Colonic mucosa (tissue), 4 donors: ENCODE measurements around the gene BTN1A1. TPM values are rescaled to one million over a fixed set of nuclear protein-coding genes. Genes with fewer than 3 reads are reported as not detected.

Experiments
- DNase-seq: peaks from one replicate; pipeline ENCODE4 v3.0.0-alpha.2; 2020
- H3K27ac ChIP-seq: fragments of 200-600 bp; one replicate; pipeline ENCODE4 v1.8.0; 2021
- H3K27me3 ChIP-seq: fragments of 200-600 bp; one replicate; pipeline ENCODE4 v1.8.0; 2021
- H3K36me3 ChIP-seq: fragments of 200-600 bp; one replicate; pipeline ENCODE4 v1.8.0; 2021
- H3K4me1 ChIP-seq: fragments of 200-600 bp; one replicate; pipeline ENCODE4 v1.8.0; 2021; ENCODE audit warnings: mild to moderate bottlenecking
- H3K4me3 ChIP-seq: fragments of 200-600 bp; one replicate; pipeline ENCODE4 v1.8.0; 2021
- H3K9ac ChIP-seq, 2 donors: one replicate each; pipeline ENCODE4 v1.7.0; 2013; ENCODE audit warnings: control low read depth in 2 of 2, low read depth in 2 of 2, low read length in 2 of 2
- H3K9me3 ChIP-seq: fragments of 200-600 bp; one replicate; pipeline ENCODE4 v1.8.0; 2021
- intact Hi-C: fragments of 100-400 bp; cut with DNase I; formaldehyde crosslinking; loops from one replicate; pipeline ENCODE4 v1.14.1; 2022
- total RNA-seq, 2 donors: library from RNA; stranded (reverse); fragmentation: NEBNext Ultra II Directional in 1 of 2; extraction: Animal tissue kit (Norgen Biotek cat#: 25700) in 1 of 2; gene quantifications; one replicate each; pipeline ENCODE4 v1.2.1, GENCODE V29; 2021
- TF ChIP-seq, protein P1 (sequence below): fragments of 200-600 bp; IDR thresholded peaks from one replicate; pipeline ENCODE4 v1.8.0; 2022; ENCODE audit warnings: antibody characterized with exemption, mild to moderate bottlenecking
- donor health status: healthy.
- donor health status: DM: no; HTN: no; CAD: no.
- donor health status: DM: no; HTN: no; CAD: no.

The BTN1A1 gene
- total RNA-seq, 2 donors from 2014 or later = not detected

DNA sequence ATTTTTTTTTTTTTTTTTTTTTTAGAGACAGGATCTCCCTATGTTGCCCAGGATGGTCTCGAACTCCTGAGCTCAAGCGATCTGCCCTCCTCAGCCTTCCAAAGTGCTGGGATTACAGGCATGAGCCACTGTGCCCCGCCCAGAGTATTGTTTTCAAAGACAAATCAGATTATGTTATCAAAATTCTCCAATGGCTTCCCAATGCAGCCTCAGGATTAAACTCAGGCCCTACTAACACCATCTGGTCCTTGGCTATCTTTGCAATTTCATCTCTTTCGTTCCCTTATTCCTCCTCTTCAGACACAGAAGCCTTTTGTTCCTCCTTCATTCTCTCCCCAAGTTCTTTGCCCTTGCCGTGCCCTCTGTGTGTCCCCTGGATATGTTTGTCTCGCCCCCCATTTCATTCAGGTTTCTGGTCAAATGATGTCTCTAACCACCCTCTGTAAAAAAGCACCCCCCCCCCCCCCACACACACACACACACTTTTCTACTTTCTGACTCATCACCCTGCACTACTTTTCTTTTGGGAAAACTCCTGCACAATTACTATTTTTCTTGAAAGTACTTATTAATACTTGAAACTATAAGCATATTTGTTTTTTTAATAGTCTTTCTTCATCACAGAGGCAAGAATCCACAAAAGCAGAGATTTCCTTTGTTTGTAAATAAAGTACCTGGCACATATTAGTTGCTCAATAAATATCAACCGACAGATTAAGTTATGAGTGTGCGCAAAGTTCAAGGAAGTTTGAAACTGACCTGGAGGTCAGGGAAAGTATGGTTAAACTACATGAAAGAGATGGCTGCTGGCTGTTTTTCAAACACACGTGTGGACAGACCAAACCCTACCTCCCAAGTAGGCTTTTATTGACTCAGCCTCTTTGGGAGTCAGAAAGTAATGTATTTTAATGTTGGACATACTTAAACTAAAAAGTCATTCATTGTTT, 16.7 kb downstream of the BTN1A1 start:
- H3K27me3 ChIP-seq = no peaks in the 10 kb centered on the region
- H3K9ac ChIP-seq = no peak overlapping the region
- TF ChIP-seq, protein P1, sequence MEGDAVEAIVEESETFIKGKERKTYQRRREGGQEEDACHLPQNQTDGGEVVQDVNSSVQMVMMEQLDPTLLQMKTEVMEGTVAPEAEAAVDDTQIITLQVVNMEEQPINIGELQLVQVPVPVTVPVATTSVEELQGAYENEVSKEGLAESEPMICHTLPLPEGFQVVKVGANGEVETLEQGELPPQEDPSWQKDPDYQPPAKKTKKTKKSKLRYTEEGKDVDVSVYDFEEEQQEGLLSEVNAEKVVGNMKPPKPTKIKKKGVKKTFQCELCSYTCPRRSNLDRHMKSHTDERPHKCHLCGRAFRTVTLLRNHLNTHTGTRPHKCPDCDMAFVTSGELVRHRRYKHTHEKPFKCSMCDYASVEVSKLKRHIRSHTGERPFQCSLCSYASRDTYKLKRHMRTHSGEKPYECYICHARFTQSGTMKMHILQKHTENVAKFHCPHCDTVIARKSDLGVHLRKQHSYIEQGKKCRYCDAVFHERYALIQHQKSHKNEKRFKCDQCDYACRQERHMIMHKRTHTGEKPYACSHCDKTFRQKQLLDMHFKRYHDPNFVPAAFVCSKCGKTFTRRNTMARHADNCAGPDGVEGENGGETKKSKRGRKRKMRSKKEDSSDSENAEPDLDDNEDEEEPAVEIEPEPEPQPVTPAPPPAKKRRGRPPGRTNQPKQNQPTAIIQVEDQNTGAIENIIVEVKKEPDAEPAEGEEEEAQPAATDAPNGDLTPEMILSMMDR = no peak
- no peaks in the 10 kb centered on the region for H3K36me3 ChIP-seq
- H3K9me3 ChIP-seq = no peaks in the 10 kb centered on the region
- H3K4me3 ChIP-seq = no peak overlapping the region
- DNase-seq = no peak
- H3K27ac ChIP-seq = no peak overlapping the region
- no peaks in the 10 kb centered on the region for H3K4me1 ChIP-seq
- intact Hi-C loops = no loop called here

DNA sequence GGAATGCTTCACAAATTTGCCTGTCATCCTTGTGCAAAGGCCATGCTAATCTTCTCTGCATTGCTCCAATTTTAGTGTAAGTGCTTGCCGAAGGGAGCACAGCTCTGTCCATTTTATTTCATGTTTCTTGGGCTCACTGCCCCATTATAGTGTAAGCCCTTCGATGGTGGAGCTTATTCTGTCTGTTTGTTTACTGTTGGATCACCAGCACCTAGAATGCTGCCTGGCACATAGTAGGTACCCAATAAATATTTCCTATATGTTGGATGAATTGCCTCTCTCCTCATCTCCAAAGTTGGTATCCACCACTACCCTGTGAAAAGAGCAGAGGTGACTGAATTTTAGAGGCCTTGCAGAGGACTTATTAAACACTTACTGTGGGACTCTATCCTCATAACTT, 19.3 kb downstream of the BTN1A1 start:
- Histone ChIP-seq H3K27ac (no peak overlapping the region), H3K9me3 (no peaks in the 10 kb centered on the region), H3K4me3 (no peak overlapping the region), H3K36me3 (no peaks in the 10 kb centered on the region), H3K27me3 (no peaks in the 10 kb centered on the region), H3K9ac (no peak overlapping the region), H3K4me1 (no peaks in the 10 kb centered on the region)
- no peak for DNase-seq
- intact Hi-C loops = no loop called here
- TF ChIP-seq, protein P1 = no peak

DNA sequence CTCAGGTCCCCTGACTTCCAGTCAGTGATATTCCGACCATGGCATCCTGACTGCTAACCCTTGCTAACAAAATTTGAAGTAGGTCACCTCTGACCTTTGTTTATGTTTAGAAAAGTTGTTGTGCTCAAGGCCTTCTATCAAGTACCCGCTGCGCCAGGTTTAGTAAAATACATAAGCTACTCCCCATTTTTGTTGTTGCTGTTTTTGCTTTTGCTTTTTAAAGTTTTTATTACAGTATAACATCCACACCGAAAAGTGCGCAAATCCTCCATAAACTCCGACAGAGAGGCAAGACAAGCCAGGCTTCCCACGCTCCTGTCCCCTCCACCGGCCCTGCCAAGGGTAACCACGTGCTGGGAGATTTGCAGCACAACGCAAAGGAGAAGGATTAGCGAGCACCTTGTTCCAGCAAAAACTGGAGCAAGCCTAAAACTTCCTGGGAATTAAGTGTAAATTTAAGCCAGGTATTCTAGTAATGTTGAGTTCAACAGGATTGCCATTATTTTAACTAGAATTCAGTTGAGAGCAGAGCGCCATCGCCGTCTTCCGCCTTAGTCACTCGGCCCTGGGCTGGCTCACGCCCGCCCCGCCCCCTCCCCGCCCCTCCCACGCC, 20.2 kb downstream of the BTN1A1 start:
- peak overlapping the region; percentile 57 to 69 for H3K9ac ChIP-seq
- no peaks in the 10 kb centered on the region for H3K9me3 ChIP-seq
- DNase-seq = no peak
- intact Hi-C loops = no loop called here
- H3K27ac ChIP-seq = peak overlapping the region; percentile 94
- no peaks in the 10 kb centered on the region for H3K27me3 ChIP-seq
- H3K36me3 ChIP-seq = no peaks in the 10 kb centered on the region
- TF ChIP-seq, protein P1 = no peak
- H3K4me1 ChIP-seq = no peaks in the 10 kb centered on the region
- H3K4me3 ChIP-seq = peak overlapping the region; percentile 34

DNA sequence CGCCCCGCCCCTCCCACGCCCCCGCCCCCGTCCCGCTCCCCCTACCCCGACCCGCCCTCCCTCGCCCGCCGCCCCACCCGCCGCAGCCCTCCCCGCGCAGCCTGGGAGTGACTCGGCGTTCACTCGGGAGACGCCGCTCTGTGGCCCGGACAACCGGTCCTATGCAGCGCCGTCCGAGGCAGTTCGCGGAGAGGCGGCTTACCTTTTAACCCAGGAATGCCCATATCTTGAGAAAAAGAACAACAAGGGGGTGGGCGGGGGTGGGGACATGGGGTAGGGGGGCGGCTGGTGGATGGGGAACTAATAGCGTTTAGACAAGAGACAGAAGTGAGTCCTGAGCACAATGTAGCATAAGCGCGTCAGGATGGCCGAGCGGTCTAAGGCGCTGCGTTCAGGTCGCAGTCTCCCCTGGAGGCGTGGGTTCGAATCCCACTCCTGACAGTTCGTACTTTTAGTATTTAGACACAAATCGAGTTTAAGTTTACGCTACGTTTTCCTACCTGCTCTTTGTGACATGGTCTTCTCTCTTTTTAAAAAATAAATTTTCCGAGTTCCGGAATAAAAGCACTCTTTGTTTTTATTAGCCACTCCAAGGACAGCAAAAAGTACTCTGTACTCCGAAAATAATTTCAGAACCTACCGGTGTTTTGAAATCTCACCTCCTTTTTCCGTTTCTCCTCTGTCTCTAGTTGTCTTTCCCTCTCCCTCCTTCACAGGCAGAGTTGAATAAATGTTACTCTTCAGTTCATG, 20.9 kb downstream of the BTN1A1 start:
- no peaks in the 10 kb centered on the region for H3K27me3 ChIP-seq
- intact Hi-C loops = no loop called here
- peak overlapping the region; percentile 72 to 93 for H3K9ac ChIP-seq
- H3K4me3 ChIP-seq = peak overlapping the region; percentile 58
- H3K36me3 ChIP-seq = no peaks in the 10 kb centered on the region
- H3K4me1 ChIP-seq = no peaks in the 10 kb centered on the region
- TF ChIP-seq, protein P1 = no peak
- H3K27ac ChIP-seq = peak overlapping the region; percentile 94
- H3K9me3 ChIP-seq = no peaks in the 10 kb centered on the region
- peak; percentile 93 for DNase-seq
